ENCODE measurements around the gene CEP164. TPM values are rescaled to one million over a fixed set of nuclear protein-coding genes. Genes with fewer than 3 reads are reported as not detected.

Gene CEP164
- total RNA-seq, 1 donor from 2014 or later = 15.1 TPM

GRCh38 chr11:117412653-117413275, 85.1 kb downstream of the CEP164 start:
- Histone ChIP-seq H3K9me3 (no peaks in the 10 kb centered on the region), H3K27me3 (no peaks in the 10 kb centered on the region), H3K36me3 (peaks cover 23 to 45% of the 10 kb centered on the region in 2 donors), H3K27ac (no peak overlapping the region), H3K4me3 (no peak overlapping the region), H3K4me1 (no peaks in the 10 kb centered on the region)
- intact Hi-C loops (cut with DNase I) = no loop called here
- no peak for DNase-seq (ENCODE audit: low spot score in 2 of 2)
- TF ChIP-seq, protein P1, sequence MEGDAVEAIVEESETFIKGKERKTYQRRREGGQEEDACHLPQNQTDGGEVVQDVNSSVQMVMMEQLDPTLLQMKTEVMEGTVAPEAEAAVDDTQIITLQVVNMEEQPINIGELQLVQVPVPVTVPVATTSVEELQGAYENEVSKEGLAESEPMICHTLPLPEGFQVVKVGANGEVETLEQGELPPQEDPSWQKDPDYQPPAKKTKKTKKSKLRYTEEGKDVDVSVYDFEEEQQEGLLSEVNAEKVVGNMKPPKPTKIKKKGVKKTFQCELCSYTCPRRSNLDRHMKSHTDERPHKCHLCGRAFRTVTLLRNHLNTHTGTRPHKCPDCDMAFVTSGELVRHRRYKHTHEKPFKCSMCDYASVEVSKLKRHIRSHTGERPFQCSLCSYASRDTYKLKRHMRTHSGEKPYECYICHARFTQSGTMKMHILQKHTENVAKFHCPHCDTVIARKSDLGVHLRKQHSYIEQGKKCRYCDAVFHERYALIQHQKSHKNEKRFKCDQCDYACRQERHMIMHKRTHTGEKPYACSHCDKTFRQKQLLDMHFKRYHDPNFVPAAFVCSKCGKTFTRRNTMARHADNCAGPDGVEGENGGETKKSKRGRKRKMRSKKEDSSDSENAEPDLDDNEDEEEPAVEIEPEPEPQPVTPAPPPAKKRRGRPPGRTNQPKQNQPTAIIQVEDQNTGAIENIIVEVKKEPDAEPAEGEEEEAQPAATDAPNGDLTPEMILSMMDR (IDR thresholded peaks at IDR 0.05) = no peak

GRCh38 chr11:117413616-117414015, 86.0 kb downstream of the CEP164 start:
- H3K36me3 ChIP-seq = peaks cover 16 to 37% of the 10 kb centered on the region in 2 donors
- TF ChIP-seq, protein P1 (IDR thresholded peaks at IDR 0.05) = no peak
- no peaks in the 10 kb centered on the region for H3K27me3 ChIP-seq
- H3K4me3 ChIP-seq = no peak overlapping the region
- H3K9me3 ChIP-seq = no peaks in the 10 kb centered on the region
- no peak for DNase-seq (ENCODE audit: low spot score in 2 of 2)
- H3K4me1 ChIP-seq = no peaks in the 10 kb centered on the region
- intact Hi-C loops (cut with DNase I) = no loop called here
- H3K27ac ChIP-seq = no peak overlapping the region

DNA sequence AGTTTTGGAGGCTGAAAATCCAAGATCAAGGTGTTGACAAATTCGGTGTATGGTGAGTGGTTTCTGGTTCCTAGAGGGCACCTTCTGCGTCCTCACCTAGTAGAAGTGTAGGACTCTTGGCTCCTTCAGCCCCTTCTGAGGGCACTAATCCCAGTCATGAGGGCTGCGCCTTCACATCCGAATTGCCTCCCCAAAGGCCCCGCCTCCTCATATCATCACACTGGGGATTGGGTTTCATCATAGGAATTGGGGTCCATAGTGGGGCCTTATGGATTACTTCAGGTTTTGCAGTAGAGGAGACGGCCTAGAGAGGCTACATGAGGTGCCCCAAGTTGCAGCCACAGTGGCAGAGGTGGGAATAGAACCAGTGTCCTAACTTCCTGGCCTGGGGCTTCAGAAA, 87.1 kb downstream of the CEP164 start:
- Histone ChIP-seq H3K36me3 (peaks cover 6 to 26% of the 10 kb centered on the region in 2 donors), H3K9me3 (no peaks in the 10 kb centered on the region), H3K4me1 (no peaks in the 10 kb centered on the region), H3K4me3 (no peak overlapping the region), H3K27ac (no peak overlapping the region), H3K27me3 (no peaks in the 10 kb centered on the region)
- TF ChIP-seq, protein P1 (IDR thresholded peaks at IDR 0.05) = no peak
- no peak for DNase-seq (ENCODE audit: low spot score in 2 of 2)
- intact Hi-C loops (cut with DNase I) = no loop called here

DNA sequence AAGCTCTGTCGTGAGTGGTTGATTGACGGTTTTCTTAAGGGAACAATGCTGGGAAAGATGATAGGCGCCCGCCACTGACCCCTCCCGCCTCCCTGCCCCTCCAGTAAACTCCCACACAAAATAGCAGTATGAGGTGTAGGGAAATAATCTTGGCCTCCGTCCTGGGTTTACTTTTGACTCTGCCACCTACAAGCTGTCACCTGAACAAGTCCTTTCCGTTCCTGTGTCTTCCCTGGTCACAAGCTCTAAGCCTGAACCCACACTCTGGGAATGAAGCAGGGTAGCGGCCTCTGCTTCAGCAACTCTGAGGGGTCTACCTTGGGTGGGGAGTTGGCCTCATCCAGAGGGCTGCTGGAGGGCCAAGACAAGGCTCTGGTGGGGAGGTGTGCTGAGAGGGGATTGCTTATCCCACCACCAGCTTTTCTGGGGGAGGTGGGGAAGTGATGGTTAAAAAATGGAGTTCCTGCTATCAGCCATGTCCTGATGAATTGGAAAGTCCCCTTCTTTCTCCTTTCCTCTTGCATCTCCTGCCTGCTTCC, 87.8 kb downstream of the CEP164 start:
- TF ChIP-seq, protein P1 (IDR thresholded peaks at IDR 0.05) = no peak
- Histone ChIP-seq H3K4me3 (no peak overlapping the region), H3K27ac (no peak overlapping the region), H3K9me3 (no peaks in the 10 kb centered on the region), H3K36me3 (peaks cover 5 to 19% of the 10 kb centered on the region in 2 donors), H3K27me3 (no peaks in the 10 kb centered on the region), H3K4me1 (no peaks in the 10 kb centered on the region)
- no peak for DNase-seq (ENCODE audit: low spot score in 2 of 2)
- intact Hi-C loops (cut with DNase I) = no loop called here

DNA sequence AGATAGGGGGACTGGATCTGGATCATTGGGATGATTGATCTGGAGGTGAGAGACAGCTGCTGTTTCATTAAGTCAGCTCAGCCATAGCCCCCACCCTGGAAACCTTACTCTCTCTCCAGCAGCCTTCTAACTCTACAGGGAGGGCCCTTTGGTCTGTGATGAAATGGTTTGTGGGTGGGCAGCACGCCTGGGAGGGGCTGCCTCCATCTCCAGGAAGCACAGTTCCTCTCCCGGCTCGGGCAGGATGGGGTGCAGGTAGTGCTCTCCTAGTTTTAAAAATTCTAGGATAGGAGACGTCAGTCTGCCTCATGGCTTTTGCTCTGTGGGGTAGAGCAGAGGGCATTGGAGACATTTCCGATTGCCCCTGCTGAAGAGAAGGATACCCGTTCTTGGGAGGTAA, 89.7 kb downstream of the CEP164 start:
- intact Hi-C loops (cut with DNase I) = no loop called here
- H3K36me3 ChIP-seq = peaks cover under 1 to 5% of the 10 kb centered on the region in 2 donors
- H3K9me3 ChIP-seq = no peaks in the 10 kb centered on the region
- DNase-seq (ENCODE audit: low spot score in 2 of 2) = no peak
- no peak overlapping the region for H3K4me3 ChIP-seq
- no peaks in the 10 kb centered on the region for H3K4me1 ChIP-seq
- no peaks in the 10 kb centered on the region for H3K27me3 ChIP-seq
- no peak overlapping the region for H3K27ac ChIP-seq
- TF ChIP-seq, protein P1 (IDR thresholded peaks at IDR 0.05) = no peak
